Cardiac fibroblast (primary cell): Measurements from ENCODE around the gene MINDY2.

ENCODE experiments used
- DNase-seq, 2 donors: peaks; one replicate each; pipeline versions ENCODE4 v3.0.0 to v3.0.0-alpha.2; 2010; ENCODE audit warnings: low read depth in 2 of 2
- H3K4me3 ChIP-seq, 2 donors: replicated peaks in 1 of 2; 1 replicate in 1 of 2; 2 replicates in 1 of 2; pipeline ENCODE4 v1.5.1; 2011; ENCODE audit warnings: low read depth in 2 of 2, low read length in 2 of 2, mild to moderate bottlenecking in 2 of 2, moderate library complexity in 1 of 2
- TF ChIP-seq, protein P1 (sequence below): IDR thresholded peaks from one replicate; pipeline ENCODE4 v1.5.1; 2011; ENCODE audit warnings: low read depth, mild to moderate bottlenecking, low read length, inconsistent platforms

Gene MINDY2

DNA sequence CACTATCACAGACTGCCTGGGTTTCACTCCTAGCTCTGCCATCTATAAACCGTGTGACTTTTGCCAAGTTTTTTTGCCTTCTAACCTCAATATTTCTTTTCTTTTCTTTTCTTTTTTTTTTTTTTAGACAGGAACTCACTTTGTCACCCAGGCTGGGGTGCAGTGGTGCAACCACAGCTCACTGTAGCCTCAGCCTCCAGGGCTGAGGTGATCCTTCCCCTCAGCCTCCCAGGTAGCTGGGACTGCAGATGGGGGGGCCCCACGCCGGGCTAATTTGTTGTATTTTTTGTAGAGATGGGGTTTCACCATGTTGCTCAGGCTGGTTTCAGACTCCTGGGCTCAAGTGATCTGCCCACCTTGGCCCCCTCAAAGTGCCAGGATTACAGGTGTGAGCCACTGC lies 18.4 kb upstream of the MINDY2 start:
- H3K4me3 ChIP-seq: no peak overlapping the region
- TF ChIP-seq, protein P1, sequence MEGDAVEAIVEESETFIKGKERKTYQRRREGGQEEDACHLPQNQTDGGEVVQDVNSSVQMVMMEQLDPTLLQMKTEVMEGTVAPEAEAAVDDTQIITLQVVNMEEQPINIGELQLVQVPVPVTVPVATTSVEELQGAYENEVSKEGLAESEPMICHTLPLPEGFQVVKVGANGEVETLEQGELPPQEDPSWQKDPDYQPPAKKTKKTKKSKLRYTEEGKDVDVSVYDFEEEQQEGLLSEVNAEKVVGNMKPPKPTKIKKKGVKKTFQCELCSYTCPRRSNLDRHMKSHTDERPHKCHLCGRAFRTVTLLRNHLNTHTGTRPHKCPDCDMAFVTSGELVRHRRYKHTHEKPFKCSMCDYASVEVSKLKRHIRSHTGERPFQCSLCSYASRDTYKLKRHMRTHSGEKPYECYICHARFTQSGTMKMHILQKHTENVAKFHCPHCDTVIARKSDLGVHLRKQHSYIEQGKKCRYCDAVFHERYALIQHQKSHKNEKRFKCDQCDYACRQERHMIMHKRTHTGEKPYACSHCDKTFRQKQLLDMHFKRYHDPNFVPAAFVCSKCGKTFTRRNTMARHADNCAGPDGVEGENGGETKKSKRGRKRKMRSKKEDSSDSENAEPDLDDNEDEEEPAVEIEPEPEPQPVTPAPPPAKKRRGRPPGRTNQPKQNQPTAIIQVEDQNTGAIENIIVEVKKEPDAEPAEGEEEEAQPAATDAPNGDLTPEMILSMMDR: no peak
- no peak for DNase-seq

DNA sequence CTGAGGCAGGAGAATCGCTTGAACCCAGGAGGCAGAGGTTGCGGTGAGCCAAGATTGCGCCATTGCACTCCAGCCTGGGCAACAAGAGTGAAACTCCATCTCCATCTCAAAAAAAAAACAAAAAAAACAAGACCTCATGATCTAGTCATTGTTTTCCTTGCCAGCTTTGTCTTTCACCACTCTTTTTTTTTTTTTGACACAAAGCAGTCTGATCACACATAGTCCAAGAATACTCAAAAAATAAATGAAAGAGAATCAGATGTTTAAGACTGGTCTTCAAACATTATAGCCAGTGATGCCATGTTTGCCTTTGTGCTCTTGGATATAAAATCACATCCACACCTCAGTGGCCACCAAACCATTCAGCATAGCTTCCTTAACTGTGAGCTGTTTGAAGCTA lies 15.8 kb upstream of the MINDY2 start:
- TF ChIP-seq, protein P1: no peak
- H3K4me3 ChIP-seq: no peak overlapping the region
- DNase-seq: peak in 1 of 2 donors; percentile 31

DNA sequence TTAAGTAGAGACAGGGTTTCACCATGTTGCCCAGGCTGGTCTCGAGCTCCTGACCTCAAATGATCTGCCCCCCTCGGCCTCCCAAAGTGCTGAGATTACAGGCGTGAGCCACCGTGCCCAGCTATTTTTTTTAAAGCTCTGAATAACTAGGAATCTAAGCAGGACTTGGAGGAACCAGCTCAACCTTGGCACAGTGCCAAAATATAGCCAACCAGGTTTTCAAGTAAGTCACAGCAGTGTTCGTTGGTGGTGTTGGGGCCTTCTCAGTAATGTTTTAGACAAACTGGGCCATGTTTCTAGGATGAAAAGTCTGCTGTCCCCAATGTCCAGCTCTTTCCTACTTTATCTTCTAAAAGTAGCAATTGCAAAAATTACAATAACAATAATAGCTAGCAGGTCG lies 15.1 kb upstream of the MINDY2 start:
- TF ChIP-seq, protein P1: no peak
- no peak overlapping the region for H3K4me3 ChIP-seq
- DNase-seq: peak in 1 of 2 donors; percentile 44

DNA sequence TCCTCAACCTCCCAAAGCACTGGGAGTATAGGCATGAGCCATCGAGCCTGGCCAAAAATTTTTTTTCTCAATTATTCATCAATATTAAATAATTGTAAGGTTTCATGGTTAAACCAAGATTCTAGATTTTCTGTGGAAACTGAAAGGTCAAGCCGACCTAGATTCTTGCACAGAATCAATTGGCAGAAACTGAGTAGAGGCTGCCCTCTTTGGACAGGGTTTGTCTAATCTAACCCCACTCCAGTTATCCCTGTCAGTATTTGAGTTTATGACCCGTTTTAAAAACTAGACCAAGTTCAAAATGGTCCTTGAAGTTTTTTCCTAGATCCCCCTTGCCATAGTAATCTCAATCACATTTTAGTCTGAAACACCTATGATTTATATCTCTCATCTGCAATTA lies 13.0 kb upstream of the MINDY2 start:
- DNase-seq: peak; percentile 54 to 60
- TF ChIP-seq, protein P1: peak; percentile 23
- no peak overlapping the region for H3K4me3 ChIP-seq

DNA sequence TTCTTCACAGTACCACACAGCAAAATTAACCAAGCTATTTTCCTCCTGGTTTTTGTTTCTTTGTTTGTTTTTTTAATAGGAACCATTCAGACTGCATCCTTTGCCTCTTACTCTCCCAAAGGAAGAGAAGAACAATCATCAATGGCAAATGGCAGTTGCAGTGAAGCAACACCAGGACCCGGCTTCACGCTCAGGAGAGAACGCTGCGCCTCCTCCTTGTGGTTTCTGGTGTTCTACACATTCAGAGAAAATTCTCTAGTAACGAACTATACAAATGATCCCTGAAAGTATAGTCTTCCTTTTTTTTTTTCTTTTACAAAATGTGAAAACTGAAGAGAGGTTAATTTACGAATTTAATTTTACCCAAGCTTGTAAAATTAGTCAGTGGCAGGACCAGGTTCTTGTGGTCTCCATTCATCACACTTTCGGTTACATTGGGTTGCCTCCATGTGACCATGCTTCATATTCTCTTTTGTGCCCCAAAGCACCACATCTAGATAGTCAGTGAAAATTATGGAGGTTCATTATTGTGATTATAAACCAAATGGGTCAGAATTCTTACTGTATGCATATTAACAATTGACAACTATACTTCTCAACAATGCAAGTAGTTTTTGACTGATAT lies 10.6 kb upstream of the MINDY2 start:
- no peak for DNase-seq
- no peak overlapping the region for H3K4me3 ChIP-seq
- TF ChIP-seq, protein P1: no peak

DNA sequence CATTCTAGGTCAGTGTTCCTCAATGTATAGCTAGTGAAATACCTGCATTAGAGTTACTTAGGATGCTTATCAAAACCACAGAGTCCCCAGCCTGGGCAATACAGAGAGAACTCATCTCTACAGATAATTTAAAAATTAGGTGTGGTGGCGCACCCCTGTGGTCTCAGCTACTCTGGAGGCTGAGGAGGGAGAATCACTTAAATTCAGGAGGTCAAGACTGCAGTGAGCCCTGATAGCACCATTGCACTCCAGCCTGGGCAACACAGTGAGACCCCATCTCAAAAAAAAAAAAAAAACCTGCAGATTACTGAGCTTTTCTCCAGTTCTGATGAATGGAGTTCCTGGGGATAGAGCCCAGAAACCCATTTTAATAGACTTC lies 10.1 kb upstream of the MINDY2 start:
- TF ChIP-seq, protein P1: no peak
- no peak overlapping the region for H3K4me3 ChIP-seq
- DNase-seq: no peak

DNA sequence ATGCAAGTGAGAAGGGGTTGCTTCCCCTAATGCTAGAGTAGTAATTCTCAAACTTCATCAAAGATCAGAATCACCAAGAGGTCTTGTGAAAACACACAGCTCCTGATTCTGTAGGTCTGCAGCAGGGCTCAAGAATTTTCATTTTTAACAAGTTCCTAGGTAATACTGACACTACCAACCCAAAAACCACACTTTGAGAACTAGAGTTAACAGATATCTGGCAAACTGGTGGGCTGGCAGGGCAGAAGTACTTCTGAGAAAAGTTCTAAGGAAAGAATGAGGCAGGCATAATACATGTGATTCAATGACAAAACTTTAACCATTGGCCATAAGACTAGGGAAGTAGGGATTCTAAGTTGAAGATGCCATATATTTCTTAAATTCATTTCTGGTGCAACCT lies 8.8 kb upstream of the MINDY2 start:
- TF ChIP-seq, protein P1: no peak
- H3K4me3 ChIP-seq: no peak overlapping the region
- DNase-seq: no peak
